GM18858 (cell line): Measurements from ENCODE around the gene SYCP2L.

Source experiments
- ATAC-seq: cut with Tn5 transposase; IDR thresholded peaks from one replicate; pipeline ENCODE4 v1.9.1; 2021; ENCODE audit not compliant: unreplicated experiment

The SYCP2L gene

DNA sequence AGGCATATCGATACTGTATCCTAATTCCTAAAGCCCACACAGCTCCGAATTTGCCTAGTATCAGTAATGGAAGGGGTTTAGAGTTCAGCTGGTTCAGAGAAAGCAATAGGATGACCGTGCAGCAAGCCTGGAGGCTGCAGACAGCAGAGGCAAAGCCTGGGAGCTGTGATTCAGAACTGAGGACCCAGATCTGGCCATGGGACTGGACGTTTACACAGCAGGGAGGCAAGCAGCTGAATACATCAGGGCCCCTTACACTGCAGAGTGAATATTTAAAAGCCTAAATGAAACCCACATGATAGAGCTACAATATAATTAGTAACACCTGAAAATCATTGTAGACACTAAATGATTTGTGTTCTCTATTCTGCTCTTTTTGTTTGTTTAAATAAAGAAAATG lies 119.2 kb downstream of the SYCP2L start:
- ATAC-seq: no peak

DNA sequence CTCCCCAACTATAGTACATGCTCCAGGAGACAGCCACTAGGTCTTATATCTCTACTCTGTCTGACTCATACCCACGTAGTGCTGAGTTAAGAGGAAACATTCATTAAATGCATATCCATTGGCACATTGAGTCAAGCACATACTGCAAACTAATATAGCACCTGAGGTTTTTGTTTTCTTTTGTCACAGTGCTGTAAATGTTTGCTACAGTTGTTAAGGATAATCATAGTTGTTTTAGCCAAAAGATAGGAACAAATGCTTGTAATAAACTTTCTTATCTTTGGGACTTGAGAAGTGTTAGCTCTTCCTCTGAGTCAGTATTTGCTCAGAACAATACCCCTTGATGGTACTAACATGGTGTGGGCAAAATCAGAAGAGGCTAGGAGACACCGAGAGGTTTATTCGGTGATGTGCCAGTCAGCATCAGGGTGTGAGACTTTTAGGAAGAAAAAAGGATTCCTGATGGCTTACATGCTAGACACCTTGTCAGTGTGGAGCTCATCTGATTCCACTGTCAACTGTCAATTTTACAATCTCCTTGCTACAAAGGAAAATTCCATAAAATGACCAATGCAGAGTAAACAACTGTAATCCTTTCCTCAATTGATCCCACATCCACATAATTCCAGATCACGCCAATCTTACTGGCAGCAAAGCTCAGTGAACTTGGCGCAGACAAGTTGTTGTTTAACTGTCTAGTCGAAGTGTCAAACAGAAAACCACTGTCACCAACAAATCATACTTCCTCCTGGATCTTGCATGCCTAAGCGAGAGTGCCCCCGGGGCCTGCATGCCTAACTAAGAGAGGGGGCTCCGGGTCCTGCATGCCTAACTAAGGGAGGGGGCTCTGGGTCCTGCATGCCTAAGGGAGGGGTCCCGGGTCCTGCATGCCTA lies 121.1 kb downstream of the SYCP2L start:
- no peak for ATAC-seq

DNA sequence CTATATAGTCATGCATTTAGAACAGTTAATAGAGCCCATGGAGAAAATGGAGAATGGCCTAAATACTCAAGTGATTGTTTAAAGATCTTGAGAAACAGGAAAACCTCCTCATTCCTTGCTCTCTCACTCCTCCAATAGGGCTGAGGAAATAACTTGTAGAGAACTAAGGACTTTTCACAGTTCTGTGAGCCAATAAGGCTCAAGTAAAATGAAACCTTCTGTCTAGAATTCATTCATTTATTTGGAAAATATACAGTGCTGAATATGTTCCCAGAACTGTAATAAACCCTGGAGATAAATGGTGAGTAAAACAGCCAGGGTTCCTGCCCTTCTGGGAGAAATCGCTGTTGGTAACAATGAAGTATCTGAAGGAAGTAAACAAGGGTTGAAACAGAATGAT lies 122.0 kb downstream of the SYCP2L start:
- ATAC-seq: no peak

DNA sequence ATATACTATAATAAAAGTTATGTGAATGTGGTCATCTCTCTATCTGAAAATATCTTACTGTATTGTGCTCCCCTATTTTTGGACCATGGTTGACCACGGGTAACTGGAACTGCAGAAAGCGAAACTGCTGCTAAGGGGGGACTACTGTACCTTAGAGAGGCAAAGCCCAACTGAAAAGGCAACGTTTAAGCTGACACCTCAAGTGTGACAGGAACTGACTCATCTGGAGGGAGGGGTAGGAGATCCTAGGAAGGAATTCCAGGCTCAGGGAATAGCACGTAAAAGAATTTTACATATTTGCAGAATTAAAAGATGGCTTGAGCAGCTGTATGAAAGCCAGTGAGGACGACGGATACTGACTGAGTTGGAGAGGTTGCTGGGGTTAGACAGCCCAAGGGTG lies 122.5 kb downstream of the SYCP2L start:
- no peak for ATAC-seq

DNA sequence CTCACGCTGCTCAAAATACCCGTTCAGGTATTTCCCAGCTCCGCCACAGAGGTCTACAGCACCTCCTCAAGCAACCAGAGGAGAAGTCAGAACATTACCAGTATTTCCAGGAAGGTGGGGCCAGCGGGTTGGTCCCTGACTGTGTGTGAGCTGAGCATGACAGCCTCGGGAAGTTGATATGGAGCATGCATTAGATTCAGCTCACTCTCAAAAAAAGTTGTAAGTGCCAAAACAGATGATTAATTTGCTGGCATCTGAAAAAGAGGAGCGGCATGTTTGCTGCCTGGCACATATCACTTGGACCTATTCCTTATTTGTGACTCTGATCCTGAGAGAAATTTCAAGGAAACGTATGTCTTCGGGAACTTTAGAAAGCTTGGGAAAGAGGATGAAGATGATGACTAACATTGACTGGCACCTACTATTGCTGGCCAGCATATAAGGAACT lies 125.0 kb downstream of the SYCP2L start:
- no peak for ATAC-seq

DNA sequence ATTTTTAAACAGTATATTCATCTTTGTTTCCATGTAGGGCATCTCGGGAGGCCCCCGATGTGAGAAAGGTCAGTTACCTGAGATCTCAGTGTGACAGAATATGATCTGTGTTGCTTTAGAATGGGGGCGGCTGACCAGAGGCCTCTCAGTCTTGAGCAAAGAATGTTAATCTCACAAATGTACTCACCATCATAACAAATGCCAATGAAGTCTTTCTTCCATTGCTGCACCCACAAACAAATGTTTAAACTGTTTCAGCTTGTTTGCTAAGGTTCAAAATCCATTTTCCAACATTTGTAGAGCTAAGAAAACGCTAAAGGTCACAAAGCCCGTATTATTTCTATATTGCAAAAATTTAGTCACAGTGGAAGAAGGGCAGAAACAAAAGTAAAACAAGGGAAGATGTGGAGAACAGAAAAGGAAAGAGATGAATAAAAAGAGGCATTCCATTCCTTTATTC lies 125.5 kb downstream of the SYCP2L start:
- ATAC-seq: no peak

DNA sequence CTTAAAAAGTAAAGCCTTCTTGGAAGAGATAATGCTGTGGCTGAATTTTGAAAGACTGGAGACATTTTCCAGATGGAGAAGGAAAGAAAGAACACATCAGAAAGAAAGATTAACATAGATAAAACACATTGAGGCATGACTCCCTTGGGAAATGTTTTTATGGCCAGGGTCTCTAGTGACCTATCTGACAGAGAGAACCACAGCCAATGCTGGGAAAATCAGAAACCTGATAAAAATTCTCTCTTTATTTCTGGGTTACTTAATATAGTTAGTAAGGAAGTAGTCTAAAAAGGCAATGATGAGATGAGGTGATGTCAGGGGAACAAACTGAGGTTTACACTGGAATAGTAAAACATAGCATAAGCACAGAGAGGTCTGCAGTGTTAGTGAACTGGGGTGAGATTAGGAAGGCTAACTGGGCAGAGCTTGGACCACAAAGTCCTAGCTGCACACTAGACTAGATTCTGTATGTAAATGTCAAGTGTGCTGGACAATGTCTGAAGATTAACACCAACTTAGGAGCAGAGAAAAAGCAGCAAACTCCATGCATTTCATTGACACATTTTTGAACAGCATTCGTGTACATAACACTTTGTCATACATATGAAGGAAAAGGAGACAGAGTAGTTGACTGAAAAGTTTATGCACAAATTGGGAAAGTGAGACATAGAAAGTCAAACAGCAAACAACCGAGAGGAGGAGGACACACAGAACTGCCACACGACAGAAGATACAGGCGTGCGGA lies 126.3 kb downstream of the SYCP2L start:
- no peak for ATAC-seq

DNA sequence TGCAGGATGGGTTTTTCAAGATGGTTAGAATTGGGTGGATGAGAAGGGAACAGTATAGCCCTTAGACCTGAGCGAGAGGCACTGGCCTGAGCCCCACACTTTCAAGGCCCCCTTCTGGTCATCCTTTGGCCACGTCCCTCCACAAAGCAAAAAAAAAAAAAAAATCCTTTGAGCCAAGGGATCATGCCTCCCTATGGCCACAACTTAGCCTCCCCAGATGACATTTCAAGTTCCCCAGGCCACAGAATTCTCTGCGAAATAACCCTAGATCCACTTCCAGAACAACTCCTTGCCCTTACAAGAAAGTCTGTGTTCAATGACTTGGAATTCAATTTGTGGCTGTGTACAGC lies 126.8 kb downstream of the SYCP2L start:
- no peak for ATAC-seq

DNA sequence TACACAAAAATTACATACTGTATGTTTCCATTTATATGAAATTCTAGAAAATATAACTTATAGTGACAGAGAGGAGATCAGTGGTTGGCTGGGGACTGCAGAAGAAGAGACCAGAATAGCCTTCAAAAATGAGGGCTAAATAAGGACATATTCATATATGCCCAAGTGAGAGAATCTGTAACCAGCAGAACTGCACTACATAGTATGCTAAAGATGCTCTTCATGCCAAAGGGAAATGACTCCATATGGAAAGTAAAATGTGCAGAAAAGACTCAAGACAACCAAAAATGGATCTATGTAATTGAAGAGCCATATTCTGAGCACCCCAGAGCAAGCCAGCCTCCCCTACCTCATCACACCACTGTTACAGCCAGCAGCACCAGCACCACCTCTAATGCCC lies 128.2 kb downstream of the SYCP2L start:
- ATAC-seq: no peak

DNA sequence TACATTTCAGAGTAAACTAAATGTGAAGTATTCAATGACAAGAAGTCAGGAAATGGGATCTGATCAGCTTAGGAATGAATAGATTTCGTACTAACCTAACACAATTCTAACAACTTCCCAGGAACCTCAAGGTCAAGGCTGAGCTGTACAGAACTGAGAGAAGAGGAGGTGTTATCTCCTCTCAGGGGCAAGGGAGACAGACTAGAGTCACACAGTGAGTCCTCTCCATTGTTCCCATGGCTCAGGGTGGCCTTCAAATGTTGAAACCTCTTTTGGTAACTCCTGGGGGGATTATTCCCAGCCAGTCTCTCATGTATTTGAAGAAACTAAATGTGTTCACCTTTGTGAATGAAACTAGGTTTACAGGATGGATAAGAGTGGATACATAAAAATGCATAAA lies 129.6 kb downstream of the SYCP2L start:
- no peak for ATAC-seq

DNA sequence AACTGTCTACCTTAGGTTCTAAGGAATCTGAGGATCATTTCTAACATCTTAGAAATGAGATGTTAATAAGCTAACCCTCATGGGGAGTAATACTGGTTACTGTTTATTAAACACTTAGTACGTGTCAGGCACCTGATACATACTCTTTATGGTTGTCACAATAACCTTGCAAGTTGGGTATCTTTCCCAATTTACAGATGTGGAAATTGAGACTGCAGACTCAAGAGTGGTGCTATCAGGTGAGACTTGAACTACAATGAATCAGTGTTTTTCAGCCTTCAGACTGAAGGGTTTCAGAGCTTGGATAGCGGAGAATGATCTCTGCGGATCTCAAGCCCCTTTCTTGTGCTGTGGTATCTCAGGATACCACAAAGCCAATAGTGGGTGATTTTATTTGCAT lies 130.2 kb downstream of the SYCP2L start:
- ATAC-seq: no peak

DNA sequence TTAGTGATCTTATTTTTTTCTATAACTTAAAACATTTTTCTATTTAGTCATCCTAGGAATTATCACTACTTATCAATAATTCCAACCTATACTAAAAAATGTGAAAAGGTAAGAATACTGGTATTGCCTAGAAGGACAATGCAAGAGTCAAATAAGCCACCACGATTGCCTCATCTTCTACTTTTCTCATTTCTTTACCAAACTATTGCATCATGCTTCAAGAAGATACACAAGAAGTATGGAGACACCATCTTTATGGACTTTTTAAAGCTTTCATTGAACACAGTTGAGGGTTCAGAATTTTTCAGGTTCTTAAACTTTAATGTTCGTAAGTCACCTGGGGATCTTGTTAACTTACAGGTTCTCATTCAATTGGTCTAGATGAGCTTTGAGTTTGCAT lies 131.4 kb downstream of the SYCP2L start:
- no peak for ATAC-seq

DNA sequence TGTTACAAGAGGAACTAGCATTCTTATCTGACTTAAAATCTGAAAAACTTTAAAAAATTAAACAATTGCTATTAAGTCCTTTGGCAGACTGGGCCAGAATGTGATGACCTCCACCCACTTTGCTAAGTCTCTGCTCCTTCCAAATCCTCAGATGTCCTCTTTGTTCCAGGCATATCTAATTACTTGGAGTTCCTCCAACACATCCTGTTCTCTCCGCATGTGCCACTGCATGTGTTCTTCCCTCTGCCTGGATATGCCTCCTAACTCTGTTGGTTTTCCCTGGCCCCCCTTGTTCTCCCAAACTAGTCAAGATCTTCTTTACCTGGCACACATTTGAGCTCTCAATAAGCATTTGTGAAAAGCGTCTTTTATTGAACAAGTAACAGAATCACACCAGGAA lies 134.2 kb downstream of the SYCP2L start:
- ATAC-seq: no peak

DNA sequence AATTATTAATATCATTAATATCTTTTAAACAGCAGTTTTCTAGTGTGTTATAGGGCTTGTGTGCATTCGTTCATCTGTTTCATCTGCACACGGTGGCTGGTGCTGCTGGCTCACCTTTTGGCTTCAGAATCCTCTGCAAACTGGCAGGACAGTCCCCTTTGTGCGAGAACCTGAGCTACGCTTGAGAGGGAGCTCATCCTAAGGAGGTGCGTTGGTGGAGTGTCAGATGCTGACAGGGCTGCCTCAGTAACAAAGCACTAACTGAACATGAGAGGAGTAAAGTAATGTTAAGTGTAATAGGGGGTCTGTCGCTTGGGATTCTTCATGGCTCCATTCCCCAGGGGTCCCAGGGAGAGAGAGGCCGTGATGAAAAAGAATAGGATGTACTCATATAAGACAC lies 134.9 kb downstream of the SYCP2L start:
- no peak for ATAC-seq

DNA sequence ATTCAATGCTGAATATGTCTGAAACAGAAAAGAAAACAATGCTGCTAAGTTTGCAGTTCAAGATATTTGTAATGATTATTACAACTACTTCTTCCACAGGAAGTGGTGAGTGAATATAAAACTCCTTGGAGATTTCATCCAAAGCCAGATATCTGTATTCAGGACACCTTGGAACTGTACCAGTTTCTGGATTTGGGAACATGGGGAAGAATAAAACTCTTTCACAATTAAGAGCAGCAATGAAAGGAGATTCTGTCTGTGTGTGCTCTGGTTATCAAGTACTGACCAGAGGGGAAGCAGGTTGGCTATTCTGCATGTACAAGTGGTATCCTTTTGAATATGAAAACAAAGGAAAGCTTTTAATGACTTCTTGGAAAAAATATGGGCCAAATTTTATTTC lies 136.2 kb downstream of the SYCP2L start:
- no peak for ATAC-seq
